ENCODE measurements around the gene RNF41.

RNF41 gene

GRCh38 chr12:56212361-56212760 is 9.4 kb downstream of the RNF41 start:
- TF ChIP-seq CTCF (IDR thresholded peaks at IDR 0.05; ENCODE audit: low read length) (no peak), EZH2phosphoT487 (IDR thresholded peaks at IDR 0.05; ENCODE audit: low read length) (no peak), EZH2 (optimal IDR thresholded peaks at IDR 0.05; ENCODE audit: low read depth, low read length) (no peak)
- H3K9me2 ChIP-seq (replicated peaks; ENCODE audit: insufficient read depth, low read length): no peaks in the 10 kb centered on the region
- H4K20me1 ChIP-seq (ENCODE audit: insufficient read depth, low read length): no peaks in the 10 kb centered on the region
- no peak overlapping the region for H3K4me3 ChIP-seq (ENCODE audit: low read length)
- 0 out of 2 replicates have a peak, but pooled peaks cover 3% of the 10 kb centered on the region for H3K79me2 ChIP-seq (ENCODE audit: low read length)
- peaks cover 8% of the 10 kb centered on the region for H3K36me3 ChIP-seq (replicated peaks; ENCODE audit: insufficient read depth, low read length)
- no peak overlapping the region for H2AFZ ChIP-seq (ENCODE audit: low read length)
- no peaks in the 10 kb centered on the region for H3K27me3 ChIP-seq (replicated peaks; ENCODE audit: insufficient read depth, low read length)
- no peak for DNase-seq
- H3K4me1 ChIP-seq (ENCODE audit: low read length): no peaks in the 10 kb centered on the region
- H3K4me2 ChIP-seq (ENCODE audit: low read depth, low read length): no peak overlapping the region
- no peaks in the 10 kb centered on the region for H3F3A ChIP-seq (ENCODE audit: insufficient read depth, low read length)
- H3K27ac ChIP-seq (ENCODE audit: low read length): no peak overlapping the region
- H3K9me3 ChIP-seq (replicated peaks; ENCODE audit: insufficient read depth, low read length): no peaks in the 10 kb centered on the region
- H3K9ac ChIP-seq (ENCODE audit: low read length): no peak overlapping the region

- H3K9me2 ChIP-seq (replicated peaks; ENCODE audit: insufficient read depth, low read length): no peaks in the 10 kb centered on the region
- no peaks in the 10 kb centered on the region for H3K4me1 ChIP-seq (ENCODE audit: low read length)
- no peak overlapping the region for H3K27ac ChIP-seq (ENCODE audit: low read length)
- H3K9me3 ChIP-seq (replicated peaks; ENCODE audit: insufficient read depth, low read length): no peaks in the 10 kb centered on the region
- H3K4me2 ChIP-seq (ENCODE audit: low read depth, low read length): no peak overlapping the region
- H3K4me3 ChIP-seq (ENCODE audit: low read length): no peak overlapping the region
- no peaks in the 10 kb centered on the region for H4K20me1 ChIP-seq (ENCODE audit: insufficient read depth, low read length)
- no peak overlapping the region for H3K9ac ChIP-seq (ENCODE audit: low read length)
- TF ChIP-seq CTCF (IDR thresholded peaks at IDR 0.05; ENCODE audit: low read length) (no peak), EZH2 (optimal IDR thresholded peaks at IDR 0.05; ENCODE audit: low read depth, low read length) (no peak), EZH2phosphoT487 (IDR thresholded peaks at IDR 0.05; ENCODE audit: low read length) (no peak)
- no peaks in the 10 kb centered on the region for H3K27me3 ChIP-seq (replicated peaks; ENCODE audit: insufficient read depth, low read length)
- DNase-seq: no peak
- no peaks in the 10 kb centered on the region for H3K79me2 ChIP-seq (ENCODE audit: low read length)
- H3F3A ChIP-seq (ENCODE audit: insufficient read depth, low read length): no peaks in the 10 kb centered on the region
- peaks cover 3% of the 10 kb centered on the region for H3K36me3 ChIP-seq (replicated peaks; ENCODE audit: insufficient read depth, low read length)
- no peak overlapping the region for H2AFZ ChIP-seq (ENCODE audit: low read length)
Measured at GRCh38 chr12:56208006-56208405, 13.7 kb downstream of the RNF41 start.

GRCh38 chr12:56206452-56207166 is 15.1 kb downstream of the RNF41 start:
- no peak overlapping the region for H3K9ac ChIP-seq (ENCODE audit: low read length)
- TF ChIP-seq CTCF (IDR thresholded peaks at IDR 0.05; ENCODE audit: low read length) (peak; percentile 55), EZH2 (optimal IDR thresholded peaks at IDR 0.05; ENCODE audit: low read depth, low read length) (no peak)
- no peak overlapping the region for H3K4me2 ChIP-seq (ENCODE audit: low read depth, low read length)
- no peaks in the 10 kb centered on the region for H4K20me1 ChIP-seq (ENCODE audit: insufficient read depth, low read length)
- peaks cover 3% of the 10 kb centered on the region for H3K36me3 ChIP-seq (replicated peaks; ENCODE audit: insufficient read depth, low read length)
- no peak overlapping the region for H3K4me3 ChIP-seq (ENCODE audit: low read length)
- H3K27ac ChIP-seq (ENCODE audit: low read length): no peak overlapping the region
- DNase-seq: peak; percentile 46
- no peaks in the 10 kb centered on the region for H3K9me3 ChIP-seq (replicated peaks; ENCODE audit: insufficient read depth, low read length)
- H3K27me3 ChIP-seq (replicated peaks; ENCODE audit: insufficient read depth, low read length): no peaks in the 10 kb centered on the region
- no peaks in the 10 kb centered on the region for H3F3A ChIP-seq (ENCODE audit: insufficient read depth, low read length)
- H3K9me2 ChIP-seq (replicated peaks; ENCODE audit: insufficient read depth, low read length): no peaks in the 10 kb centered on the region
- no peaks in the 10 kb centered on the region for H3K4me1 ChIP-seq (ENCODE audit: low read length)
- no peak overlapping the region for H2AFZ ChIP-seq (ENCODE audit: low read length)
- H3K79me2 ChIP-seq (ENCODE audit: low read length): no peaks in the 10 kb centered on the region
